HL-60 (cell line): ENCODE measurements around the gene DNAJB5.
A peak's percentile ranks its signal among the peaks of the same experiment; 100 is the strongest.
"Not testable (repeated sequence)": the region's sequence is repeated elsewhere in the genome, so short reads cannot be mapped to it uniquely, and the experiment has no call there.

ENCODE experiments used
- DNase-seq, 2 experiments: peaks; one replicate each; pipeline ENCODE4 v3.0.0-alpha.2; 2010 to 2020; ENCODE audit warnings: low read depth in 1 of 2, low spot score in 1 of 2
- H3K27ac ChIP-seq: fragments of 250-450 bp; sonication (Bioruptor Pico); replicated peaks from 2 replicates; pipeline ENCODE4 v1.5.1; 2020; ENCODE audit warnings: mild to moderate bottlenecking, moderate library complexity
- H3K27me3 ChIP-seq: fragments of 250-450 bp; sonication (Bioruptor Pico); 2 replicates; pipeline ENCODE4 v1.5.1; 2021; ENCODE audit warnings: mild to moderate bottlenecking, moderate library complexity; ENCODE audit not compliant: insufficient read depth, poor library complexity, severe bottlenecking
- H3K4me3 ChIP-seq: replicated peaks from 2 replicates; pipeline ENCODE4 v1.5.1; 2011; ENCODE audit warnings: mild to moderate bottlenecking, control low read depth, low read length; ENCODE audit not compliant: insufficient read depth
- GABPA ChIP-seq: IDR thresholded peaks from 2 replicates; pipeline ENCODE4 v1.6.1; 2012; ENCODE audit warnings: low read depth
- POLR2AphosphoS5 ChIP-seq: IDR thresholded peaks from 2 replicates; pipeline ENCODE4 v1.6.1; 2012; ENCODE audit warnings: low read depth
- SPI1 ChIP-seq: IDR thresholded peaks from 2 replicates; pipeline ENCODE4 v1.6.1; 2012; ENCODE audit warnings: low read depth, mild to moderate bottlenecking, borderline replicate concordance
- long read RNA-seq: library from polyadenylated mRNA; unstranded; transcript quantifications from one replicate; pipeline ENCODE4 v2.0.0, GENCODE V29; 2020
- TF ChIP-seq, protein P1 (sequence below): IDR thresholded peaks from 2 replicates; pipeline ENCODE4 v1.6.1; 2012; ENCODE audit warnings: low read depth; ENCODE audit not compliant: insufficient replicate concordance
- TF ChIP-seq, protein P2 (sequence below): IDR thresholded peaks from one replicate; pipeline ENCODE4 v1.5.1; 2011; ENCODE audit warnings: low read length, control low read depth, inconsistent platforms; ENCODE audit not compliant: insufficient read depth

Gene DNAJB5
- long read RNA-seq, partial matches to known transcripts: 1 of 1 reads
- long read RNA-seq, other reads (novel, unspliced or antisense): 0 of 1 reads

DNA sequence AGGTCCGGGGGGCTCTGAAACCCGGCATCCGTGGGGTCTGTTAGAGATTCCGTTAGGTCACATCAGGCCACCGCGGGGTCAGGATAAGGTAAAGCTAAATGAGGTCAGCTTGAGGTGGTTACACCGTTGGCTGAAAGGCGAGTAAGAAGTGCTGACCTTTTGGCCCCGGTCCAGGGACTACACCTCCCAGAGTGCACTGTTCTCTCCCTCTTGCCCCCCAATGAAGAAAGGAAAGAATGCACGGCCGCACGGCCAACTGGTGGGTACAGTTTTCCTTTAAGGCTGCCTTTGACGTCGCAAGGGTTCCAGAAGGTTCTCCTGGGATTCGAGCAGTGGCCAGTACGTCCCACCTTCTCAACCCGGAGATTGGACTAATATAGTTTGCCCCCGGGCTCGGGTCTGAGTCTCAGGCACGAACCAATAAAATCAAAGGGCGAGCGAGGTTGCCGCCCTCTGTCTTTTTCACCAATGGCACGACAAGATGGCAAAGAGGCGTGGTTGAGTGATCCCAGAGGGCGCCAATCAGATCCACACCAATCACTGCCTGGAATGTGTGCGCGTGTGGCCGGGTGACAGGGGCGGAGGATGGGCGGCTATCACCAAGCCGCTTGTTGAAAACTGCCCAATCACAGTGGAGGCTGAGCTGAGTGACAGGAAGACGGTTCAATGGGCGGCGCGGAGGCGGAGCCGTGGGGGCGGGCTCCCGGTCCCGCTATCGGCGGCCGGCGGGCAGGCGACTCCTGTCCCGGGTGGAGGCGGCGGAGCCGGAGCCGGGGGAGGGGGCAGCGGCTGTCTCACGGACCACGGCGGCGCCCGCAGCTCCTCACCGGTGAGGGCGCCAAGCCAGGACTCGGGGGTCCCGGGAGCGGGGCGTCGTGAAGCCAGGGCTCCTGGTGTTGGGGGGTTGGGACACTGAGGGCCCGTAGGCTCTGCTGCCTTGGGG, at the start of gene DNAJB5:
Gene DNAJB5, plus strand, starts transcription at position 743 of the 943 bp plus-strand sequence. CDS start 886 bp downstream, outside the sequence.
- peak within 1 kb of the TSS; percentile 67 for H3K4me3 ChIP-seq
- peaks cover 9% of the 10 kb centered on the region for H3K27me3 ChIP-seq
- TF ChIP-seq, protein P1, sequence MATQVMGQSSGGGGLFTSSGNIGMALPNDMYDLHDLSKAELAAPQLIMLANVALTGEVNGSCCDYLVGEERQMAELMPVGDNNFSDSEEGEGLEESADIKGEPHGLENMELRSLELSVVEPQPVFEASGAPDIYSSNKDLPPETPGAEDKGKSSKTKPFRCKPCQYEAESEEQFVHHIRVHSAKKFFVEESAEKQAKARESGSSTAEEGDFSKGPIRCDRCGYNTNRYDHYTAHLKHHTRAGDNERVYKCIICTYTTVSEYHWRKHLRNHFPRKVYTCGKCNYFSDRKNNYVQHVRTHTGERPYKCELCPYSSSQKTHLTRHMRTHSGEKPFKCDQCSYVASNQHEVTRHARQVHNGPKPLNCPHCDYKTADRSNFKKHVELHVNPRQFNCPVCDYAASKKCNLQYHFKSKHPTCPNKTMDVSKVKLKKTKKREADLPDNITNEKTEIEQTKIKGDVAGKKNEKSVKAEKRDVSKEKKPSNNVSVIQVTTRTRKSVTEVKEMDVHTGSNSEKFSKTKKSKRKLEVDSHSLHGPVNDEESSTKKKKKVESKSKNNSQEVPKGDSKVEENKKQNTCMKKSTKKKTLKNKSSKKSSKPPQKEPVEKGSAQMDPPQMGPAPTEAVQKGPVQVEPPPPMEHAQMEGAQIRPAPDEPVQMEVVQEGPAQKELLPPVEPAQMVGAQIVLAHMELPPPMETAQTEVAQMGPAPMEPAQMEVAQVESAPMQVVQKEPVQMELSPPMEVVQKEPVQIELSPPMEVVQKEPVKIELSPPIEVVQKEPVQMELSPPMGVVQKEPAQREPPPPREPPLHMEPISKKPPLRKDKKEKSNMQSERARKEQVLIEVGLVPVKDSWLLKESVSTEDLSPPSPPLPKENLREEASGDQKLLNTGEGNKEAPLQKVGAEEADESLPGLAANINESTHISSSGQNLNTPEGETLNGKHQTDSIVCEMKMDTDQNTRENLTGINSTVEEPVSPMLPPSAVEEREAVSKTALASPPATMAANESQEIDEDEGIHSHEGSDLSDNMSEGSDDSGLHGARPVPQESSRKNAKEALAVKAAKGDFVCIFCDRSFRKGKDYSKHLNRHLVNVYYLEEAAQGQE: no peak
- TF ChIP-seq GABPA: no peak
- no peak for TF ChIP-seq SPI1
- no peak for TF ChIP-seq POLR2AphosphoS5
- TF ChIP-seq, protein P2, sequence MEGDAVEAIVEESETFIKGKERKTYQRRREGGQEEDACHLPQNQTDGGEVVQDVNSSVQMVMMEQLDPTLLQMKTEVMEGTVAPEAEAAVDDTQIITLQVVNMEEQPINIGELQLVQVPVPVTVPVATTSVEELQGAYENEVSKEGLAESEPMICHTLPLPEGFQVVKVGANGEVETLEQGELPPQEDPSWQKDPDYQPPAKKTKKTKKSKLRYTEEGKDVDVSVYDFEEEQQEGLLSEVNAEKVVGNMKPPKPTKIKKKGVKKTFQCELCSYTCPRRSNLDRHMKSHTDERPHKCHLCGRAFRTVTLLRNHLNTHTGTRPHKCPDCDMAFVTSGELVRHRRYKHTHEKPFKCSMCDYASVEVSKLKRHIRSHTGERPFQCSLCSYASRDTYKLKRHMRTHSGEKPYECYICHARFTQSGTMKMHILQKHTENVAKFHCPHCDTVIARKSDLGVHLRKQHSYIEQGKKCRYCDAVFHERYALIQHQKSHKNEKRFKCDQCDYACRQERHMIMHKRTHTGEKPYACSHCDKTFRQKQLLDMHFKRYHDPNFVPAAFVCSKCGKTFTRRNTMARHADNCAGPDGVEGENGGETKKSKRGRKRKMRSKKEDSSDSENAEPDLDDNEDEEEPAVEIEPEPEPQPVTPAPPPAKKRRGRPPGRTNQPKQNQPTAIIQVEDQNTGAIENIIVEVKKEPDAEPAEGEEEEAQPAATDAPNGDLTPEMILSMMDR: no peak
- DNase-seq: peak; percentile 96 to 97
- H3K27ac ChIP-seq: no peak within 1 kb of the TSS

DNA sequence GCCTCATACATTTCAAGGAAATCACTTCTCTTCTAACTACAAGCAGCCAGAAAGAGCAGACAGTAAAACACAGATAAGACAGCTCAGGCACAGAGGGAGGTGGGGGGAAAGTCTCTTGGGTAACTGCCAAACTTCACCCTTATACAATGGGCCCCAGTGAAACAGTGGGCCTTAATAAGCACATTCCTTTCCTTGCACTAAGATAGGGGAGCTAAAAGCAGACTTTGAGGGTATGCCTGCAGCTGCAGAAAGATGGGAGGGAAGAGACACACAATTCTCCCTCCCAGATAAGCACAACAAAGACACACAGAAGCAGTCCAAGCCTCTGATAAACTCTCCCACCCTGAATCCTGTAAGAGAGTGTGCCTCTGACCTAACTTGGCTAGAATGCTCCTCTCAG, 49.6 kb upstream of the DNAJB5 start:
- H3K27ac ChIP-seq, DNase-seq, H3K27me3 ChIP-seq, H3K4me3 ChIP-seq: not testable (repeated sequence)

DNA sequence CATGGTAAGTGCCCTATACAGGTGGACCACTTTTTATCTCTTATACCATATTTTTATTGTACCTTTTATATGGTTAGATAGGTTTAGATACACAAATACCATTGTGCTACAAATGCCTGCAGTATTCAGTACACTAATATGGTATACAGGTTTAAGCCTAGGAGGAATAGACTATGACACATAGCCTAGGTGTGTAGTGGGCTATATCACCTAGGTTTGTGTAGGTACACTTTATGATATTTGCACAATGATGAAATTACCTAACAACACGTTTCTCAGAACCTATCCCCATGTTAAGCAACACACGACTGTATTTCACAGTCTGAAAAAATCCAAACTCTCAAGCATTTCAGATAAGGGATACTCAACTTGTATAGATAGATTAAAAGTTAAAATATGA, 41.1 kb upstream of the DNAJB5 start:
- H3K27ac ChIP-seq: no peak overlapping the region
- TF ChIP-seq GABPA (no peak), SPI1 (no peak), POLR2AphosphoS5 (no peak)
- TF ChIP-seq, protein P1: no peak
- TF ChIP-seq, protein P2: no peak
- H3K27me3 ChIP-seq: no peaks in the 10 kb centered on the region
- DNase-seq: no peak
- no peak overlapping the region for H3K4me3 ChIP-seq

DNA sequence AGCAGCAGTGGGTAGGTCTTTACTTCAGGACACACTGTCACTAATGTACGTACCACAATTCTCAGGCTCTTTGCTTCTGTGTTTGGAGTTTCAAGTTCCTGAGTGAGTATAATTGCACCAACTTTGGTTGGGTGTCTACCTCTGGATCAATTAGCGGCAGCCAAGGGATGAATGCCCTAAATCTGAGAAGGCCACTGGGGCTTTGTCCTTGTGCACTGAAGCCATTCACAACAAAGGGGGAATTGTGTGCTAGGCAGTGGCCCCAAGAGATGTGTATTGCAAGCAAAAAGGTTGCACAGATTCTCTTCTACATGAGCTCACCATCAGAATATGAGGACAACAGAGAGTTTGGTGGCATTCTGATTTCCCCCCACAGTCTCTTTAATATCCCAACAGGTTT, 35.3 kb upstream of the DNAJB5 start:
- H3K27ac ChIP-seq: no peak overlapping the region
- H3K27me3 ChIP-seq: peaks cover 23% of the 10 kb centered on the region
- H3K4me3 ChIP-seq: no peak overlapping the region
- DNase-seq: no peak
- TF ChIP-seq SPI1 (no peak), POLR2AphosphoS5 (no peak), GABPA (no peak)
- TF ChIP-seq, protein P2: no peak
- TF ChIP-seq, protein P1: no peak

DNA sequence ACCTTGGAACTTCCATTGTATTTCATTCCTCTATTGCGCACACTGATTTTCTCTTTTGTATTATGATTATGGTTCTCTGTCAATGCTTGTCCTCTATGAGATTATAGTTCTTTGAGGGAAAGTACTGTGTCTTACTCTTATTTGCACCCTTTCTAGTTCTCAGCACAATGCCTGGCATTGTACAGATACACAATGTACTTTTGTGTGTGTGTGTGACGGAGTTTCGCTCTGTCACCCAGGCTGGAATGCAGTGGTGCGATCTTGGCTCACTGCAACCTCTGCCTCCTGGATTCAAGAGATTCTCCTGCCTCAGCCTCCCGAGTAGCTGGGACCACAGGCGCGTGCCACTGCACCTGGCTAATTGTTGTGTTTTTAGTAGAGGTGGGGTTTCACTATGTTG, 33.5 kb upstream of the DNAJB5 start:
- H3K4me3 ChIP-seq, DNase-seq, H3K27ac ChIP-seq: not testable (repeated sequence)
- H3K27me3 ChIP-seq: peaks cover 31% of the 10 kb centered on the region
